HUES48 (cell line): Measurements from ENCODE around the gene CLMP.
"Not testable (repeated sequence)": the region's sequence is repeated elsewhere in the genome, so short reads cannot be mapped to it uniquely, and the experiment has no call there.

ENCODE experiments used
- H3K27ac ChIP-seq: one replicate; pipeline ENCODE4 v1.7.0; 2013; ENCODE audit warnings: low read depth, low read length, inconsistent platforms
- H3K27me3 ChIP-seq: 2 replicates; pipeline ENCODE4 v1.6.1; 2013; ENCODE audit warnings: mild to moderate bottlenecking, low read length; ENCODE audit not compliant: control insufficient read depth, insufficient read depth
- H3K36me3 ChIP-seq: 2 replicates; pipeline ENCODE4 v1.6.1; 2013; ENCODE audit warnings: low read length; ENCODE audit not compliant: control insufficient read depth, insufficient read depth
- H3K4me1 ChIP-seq: 2 replicates; pipeline ENCODE4 v1.6.1; 2013; ENCODE audit warnings: mild to moderate bottlenecking, low read length; ENCODE audit not compliant: control insufficient read depth, insufficient read depth
- H3K4me3 ChIP-seq: 2 replicates; pipeline ENCODE4 v1.5.1; 2013; ENCODE audit warnings: mild to moderate bottlenecking, low read depth, low read length
- H3K9ac ChIP-seq: 2 replicates; pipeline ENCODE4 v1.6.1; 2013; ENCODE audit warnings: mild to moderate bottlenecking, low read depth, low read length, moderate library complexity
- H3K9me3 ChIP-seq: 2 replicates; pipeline ENCODE4 v1.6.1; 2013; ENCODE audit warnings: low read length; ENCODE audit not compliant: control insufficient read depth, insufficient read depth

The CLMP gene

DNA sequence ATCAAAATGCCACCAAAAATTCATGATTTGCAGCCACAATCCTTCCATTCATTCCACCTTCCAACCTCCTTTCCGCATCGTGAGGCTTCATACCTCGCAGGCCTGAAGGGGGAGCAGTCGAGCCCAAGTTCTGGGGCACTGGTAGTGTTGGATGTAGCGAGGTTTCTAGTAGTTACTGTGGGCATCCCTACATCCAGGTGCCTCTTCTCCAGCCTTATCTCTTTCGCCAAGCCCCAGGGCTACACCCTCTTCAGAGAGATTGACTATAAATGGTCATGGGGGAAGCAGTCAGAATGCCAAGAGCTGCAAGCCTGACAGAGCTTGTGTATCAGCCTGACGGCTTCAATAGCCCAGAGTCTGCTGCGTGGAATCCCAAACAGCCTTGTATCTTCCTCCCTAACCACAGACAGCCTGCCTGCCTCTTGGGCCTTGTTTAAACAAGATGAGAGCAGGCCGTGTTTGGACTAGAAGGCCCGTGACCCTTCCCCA, 28.9 kb downstream of the CLMP start:
- no peaks in the 10 kb centered on the region for H3K9me3 ChIP-seq
- peak overlapping the region; percentile 73 for H3K27ac ChIP-seq
- H3K9ac ChIP-seq, result no peak overlapping the region

GRCh38 chr11:123164732-123165450, 30.2 kb downstream of the CLMP start:
- Histone ChIP-seq H3K36me3 (no peaks in the 10 kb centered on the region; the same call in 1 of the 2 replicates), H3K4me1 (peaks cover 31% of the 10 kb centered on the region), H3K27me3 (no peaks in the 10 kb centered on the region), H3K9me3 (no peaks in the 10 kb centered on the region), H3K9ac (no peak overlapping the region), H3K27ac (no peak overlapping the region), H3K4me3 (no peak overlapping the region)

More for the DNA sequence above, 28.9 kb downstream of the CLMP start:
- H3K36me3 ChIP-seq, result no peaks in the 10 kb centered on the region; the same call in 1 of the 2 replicates
- peaks cover 39% of the 10 kb centered on the region for H3K4me1 ChIP-seq
- H3K27me3 ChIP-seq, result no peaks in the 10 kb centered on the region
- H3K4me3 ChIP-seq, result no peak overlapping the region

GRCh38 chr11:123163621-123164020, 31.4 kb downstream of the CLMP start:
- Histone ChIP-seq H3K36me3 (no peaks in the 10 kb centered on the region; the same call in 1 of the 2 replicates), H3K9ac (no peak overlapping the region), H3K4me3 (no peak overlapping the region), H3K27ac (no peak overlapping the region), H3K27me3 (no peaks in the 10 kb centered on the region), H3K4me1 (peaks cover 18% of the 10 kb centered on the region), H3K9me3 (no peaks in the 10 kb centered on the region)

- H3K4me1 ChIP-seq, result peaks cover 8% of the 10 kb centered on the region
- no peaks in the 10 kb centered on the region for H3K27me3 ChIP-seq
- H3K27ac ChIP-seq, result no peak overlapping the region
- no peaks in the 10 kb centered on the region; the same call in 1 of the 2 replicates for H3K36me3 ChIP-seq
- H3K9me3 ChIP-seq, result no peaks in the 10 kb centered on the region
- H3K4me3 ChIP-seq, result no peak overlapping the region
- H3K9ac ChIP-seq, result no peak overlapping the region
Observed at GRCh38 chr11:123161376-123162030, 33.5 kb downstream of the CLMP start.

DNA sequence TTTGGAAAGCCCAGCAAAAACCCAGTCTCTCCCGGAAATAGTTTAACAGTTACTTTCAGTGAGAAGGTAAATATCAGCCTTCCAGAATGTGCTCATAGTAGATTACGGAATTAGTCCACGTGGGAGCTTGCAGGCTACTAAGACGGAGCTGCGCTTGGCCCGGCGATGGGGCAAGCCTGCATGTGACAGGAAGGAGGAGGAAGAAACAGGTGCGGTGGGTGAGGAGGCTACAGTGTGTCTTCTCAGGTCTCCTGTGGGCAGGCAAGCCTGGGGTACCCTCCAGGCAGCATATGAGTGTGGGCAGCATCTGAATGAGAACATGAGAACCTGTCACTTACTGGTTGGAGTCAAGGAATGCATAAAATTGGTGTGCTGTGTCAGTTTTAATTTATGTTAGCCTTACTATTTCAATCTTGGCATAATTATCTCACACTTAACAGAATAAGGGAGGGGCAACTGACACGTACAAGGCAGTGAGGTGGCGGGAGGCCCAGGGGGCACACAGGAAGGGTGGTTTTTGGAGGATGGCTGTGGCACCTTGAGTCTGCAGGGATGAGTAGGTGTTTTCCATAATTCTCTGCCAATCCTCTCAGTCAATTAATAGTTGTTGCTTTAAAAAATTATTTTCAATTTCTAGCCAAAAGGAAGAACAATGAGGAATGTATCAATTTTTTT, 35.7 kb downstream of the CLMP start:
- no peak overlapping the region for H3K4me3 ChIP-seq
- no peak overlapping the region for H3K9ac ChIP-seq
- no peaks in the 10 kb centered on the region for H3K4me1 ChIP-seq
- no peaks in the 10 kb centered on the region; the same call in 1 of the 2 replicates for H3K36me3 ChIP-seq
- no peaks in the 10 kb centered on the region for H3K9me3 ChIP-seq
- no peaks in the 10 kb centered on the region for H3K27me3 ChIP-seq
- H3K27ac ChIP-seq, result no peak overlapping the region

GRCh38 chr11:123158033-123159003, 36.7 kb downstream of the CLMP start:
- no peaks in the 10 kb centered on the region; the same call in 1 of the 2 replicates for H3K36me3 ChIP-seq
- H3K27ac ChIP-seq, result no peak overlapping the region
- no peak overlapping the region for H3K4me3 ChIP-seq
- H3K27me3 ChIP-seq, result no peaks in the 10 kb centered on the region
- H3K9ac ChIP-seq, result no peak overlapping the region
- no peaks in the 10 kb centered on the region for H3K9me3 ChIP-seq
- no peaks in the 10 kb centered on the region for H3K4me1 ChIP-seq

- no peaks in the 10 kb centered on the region for H3K9me3 ChIP-seq
- H3K27me3 ChIP-seq, result no peaks in the 10 kb centered on the region
- no peaks in the 10 kb centered on the region for H3K36me3 ChIP-seq
- no peak overlapping the region for H3K27ac ChIP-seq
- no peak overlapping the region for H3K9ac ChIP-seq
- H3K4me1 ChIP-seq, result no peaks in the 10 kb centered on the region
- no peak overlapping the region for H3K4me3 ChIP-seq
Observed at GRCh38 chr11:123152951-123153350, 42.1 kb downstream of the CLMP start.

GRCh38 chr11:123152346-123152745, 42.7 kb downstream of the CLMP start:
- H3K36me3 ChIP-seq, H3K4me1 ChIP-seq, H3K9me3 ChIP-seq, H3K9ac ChIP-seq, H3K4me3 ChIP-seq, H3K27me3 ChIP-seq, H3K27ac ChIP-seq: not testable (repeated sequence)

DNA sequence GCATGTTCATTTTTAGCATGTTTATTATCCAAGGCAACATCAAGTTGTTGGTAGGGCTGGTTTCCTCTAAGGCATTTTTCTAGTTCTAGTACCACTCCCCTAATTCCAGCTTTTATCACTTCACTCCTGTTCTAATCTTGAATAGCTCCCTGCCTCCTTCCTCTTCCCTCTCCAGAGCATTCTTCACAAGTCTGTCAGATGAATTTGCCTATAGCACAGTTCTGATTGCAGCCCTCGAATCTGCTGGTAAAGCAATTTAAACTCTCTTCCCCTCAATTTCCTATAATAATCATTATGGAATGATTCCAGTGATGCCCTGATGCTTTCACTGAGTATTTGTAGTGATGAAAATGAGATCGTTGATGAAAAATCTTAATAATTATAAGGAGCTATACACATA, 43.3 kb downstream of the CLMP start:
- Histone ChIP-seq H3K27me3 (no peaks in the 10 kb centered on the region), H3K4me1 (no peaks in the 10 kb centered on the region), H3K4me3 (no peak overlapping the region), H3K36me3 (no peaks in the 10 kb centered on the region), H3K27ac (no peak overlapping the region), H3K9ac (no peak overlapping the region), H3K9me3 (no peaks in the 10 kb centered on the region)

- no peak overlapping the region for H3K4me3 ChIP-seq
- H3K4me1 ChIP-seq, result no peaks in the 10 kb centered on the region
- no peak overlapping the region for H3K9ac ChIP-seq
- no peaks in the 10 kb centered on the region for H3K9me3 ChIP-seq
- H3K27ac ChIP-seq, result no peak overlapping the region
- H3K27me3 ChIP-seq, result no peaks in the 10 kb centered on the region
- H3K36me3 ChIP-seq, result no peaks in the 10 kb centered on the region
Observed at GRCh38 chr11:123151366-123151765, 43.7 kb downstream of the CLMP start.
